Subcutaneous abdominal adipose tissue (tissue), 5 donors: ENCODE data around the gene DYNLT2.

Experiments used
- H3K27ac ChIP-seq: one replicate; pipeline ENCODE4 v1.7.0; 2013; ENCODE audit warnings: low read depth, mild to moderate bottlenecking, inconsistent platforms, low read length, moderate library complexity
- H3K27me3 ChIP-seq, 5 donors: one replicate each; pipeline ENCODE4 v1.7.0; 2013; ENCODE audit warnings: low read length in 5 of 5, inconsistent platforms in 1 of 5; ENCODE audit not compliant: control insufficient read depth in 5 of 5, insufficient read depth in 4 of 5
- H3K36me3 ChIP-seq, 5 donors: one replicate each; pipeline ENCODE4 v1.7.0; 2013; ENCODE audit warnings: low read length in 5 of 5; ENCODE audit not compliant: control insufficient read depth in 5 of 5, insufficient read depth in 5 of 5
- H3K4me1 ChIP-seq, 5 donors: one replicate each; pipeline ENCODE4 v1.7.0; 2013; ENCODE audit warnings: low read length in 5 of 5, mild to moderate bottlenecking in 3 of 5, moderate library complexity in 1 of 5; ENCODE audit not compliant: control insufficient read depth in 5 of 5, insufficient read depth in 5 of 5
- H3K4me3 ChIP-seq, 5 donors: one replicate each; pipeline ENCODE4 v1.7.0; 2013; ENCODE audit warnings: low read length in 5 of 5, low read depth in 1 of 5
- H3K9ac ChIP-seq, 5 donors: one replicate each; pipeline ENCODE4 v1.7.0; 2013; ENCODE audit warnings: low read length in 5 of 5, mild to moderate bottlenecking in 4 of 5, moderate library complexity in 3 of 5
- H3K9me3 ChIP-seq, 5 donors: one replicate each; pipeline ENCODE4 v1.7.0; 2013; ENCODE audit warnings: low read length in 5 of 5; ENCODE audit not compliant: control insufficient read depth in 5 of 5
- donor health status: healthy.
- donor health status: healthy.
- donor health status: healthy.
- donor health status: healthy.
- donor health status: healthy.

The DYNLT2 gene

GRCh38 chr6:169751242-169752073, at the start of gene DYNLT2, which contains the start of gene ERMARD:
Gene DYNLT2 (minus strand): TSS chr6:169751572. CDS start chr6:169751458, 114 bp downstream.
Gene ERMARD (plus strand): TSS chr6:169751622. CDS start chr6:169751658, 36 bp downstream.
- H3K36me3 ChIP-seq: peaks cover 0 to under 1% (median 0%) of the 10 kb centered on the region in 5 donors
- H3K27me3 ChIP-seq: no peaks in the 10 kb centered on the region
- H3K9ac ChIP-seq: peak within 1 kb of the TSS; percentile 92 to 97 (median 95)
- H3K27ac ChIP-seq: peak within 1 kb of the TSS; percentile 91
- H3K4me1 ChIP-seq: peaks cover 0 to 27% (median 23%) of the 10 kb centered on the region in 5 donors
- H3K4me3 ChIP-seq: peak within 1 kb of the TSS; percentile 82 to 92 (median 85)
- no peaks in the 10 kb centered on the region for H3K9me3 ChIP-seq

- H3K27me3 ChIP-seq: peaks cover 0 to 6% (median 3%) of the 10 kb centered on the region in 5 donors
- peaks cover 1 to 29% (median 23%) of the 10 kb centered on the region in 5 donors for H3K4me1 ChIP-seq
- peak overlapping the region; percentile 65 for H3K27ac ChIP-seq
- no peaks in the 10 kb centered on the region for H3K9me3 ChIP-seq
- no peak overlapping the region for H3K9ac ChIP-seq
- no peak overlapping the region for H3K4me3 ChIP-seq
- no peaks in the 10 kb centered on the region for H3K36me3 ChIP-seq
Observed at GRCh38 chr6:169800668-169801395, 49.5 kb upstream of the DYNLT2 start.

- no peak overlapping the region for H3K9ac ChIP-seq
- H3K27ac ChIP-seq: peak overlapping the region; percentile 65
- no peaks in the 10 kb centered on the region for H3K9me3 ChIP-seq
- peaks cover 1 to 31% (median 23%) of the 10 kb centered on the region in 5 donors for H3K4me1 ChIP-seq
- H3K4me3 ChIP-seq: no peak overlapping the region
- H3K36me3 ChIP-seq: no peaks in the 10 kb centered on the region
- peaks cover 0 to 5% (median 0%) of the 10 kb centered on the region in 5 donors for H3K27me3 ChIP-seq
Observed at GRCh38 chr6:169800116-169800667, 48.8 kb upstream of the DYNLT2 start.

GRCh38 chr6:169799474-169799926, 48.1 kb upstream of the DYNLT2 start:
- Histone ChIP-seq H3K27ac (peak overlapping the region; percentile 65), H3K9ac (no peak overlapping the region), H3K4me1 (peaks cover 3 to 37% (median 23%) of the 10 kb centered on the region in 5 donors), H3K36me3 (no peaks in the 10 kb centered on the region), H3K4me3 (no peak overlapping the region), H3K27me3 (peaks cover 0 to 3% (median 0%) of the 10 kb centered on the region in 5 donors), H3K9me3 (no peaks in the 10 kb centered on the region)

GRCh38 chr6:169798764-169799473, 47.5 kb upstream of the DYNLT2 start:
- Histone ChIP-seq H3K9ac (no peak overlapping the region), H3K4me1 (peaks cover 3 to 37% (median 23%) of the 10 kb centered on the region in 5 donors), H3K27me3 (no peaks in the 10 kb centered on the region), H3K4me3 (no peak overlapping the region), H3K9me3 (no peaks in the 10 kb centered on the region), H3K36me3 (no peaks in the 10 kb centered on the region), H3K27ac (peak overlapping the region; percentile 65)

- Histone ChIP-seq H3K4me3 (no peak overlapping the region), H3K9me3 (no peaks in the 10 kb centered on the region), H3K27ac (no peak overlapping the region), H3K36me3 (no peaks in the 10 kb centered on the region), H3K4me1 (peaks cover 2 to 30% (median 18%) of the 10 kb centered on the region in 5 donors), H3K9ac (no peak overlapping the region), H3K27me3 (peaks cover 0 to 3% (median 0%) of the 10 kb centered on the region in 5 donors)
Observed at GRCh38 chr6:169795196-169795595, 43.8 kb upstream of the DYNLT2 start.

GRCh38 chr6:169794317-169795055, 43.1 kb upstream of the DYNLT2 start:
- H3K4me3 ChIP-seq: no peak overlapping the region
- H3K27ac ChIP-seq: no peak overlapping the region
- peaks cover 3 to 30% (median 19%) of the 10 kb centered on the region in 5 donors for H3K4me1 ChIP-seq
- H3K9me3 ChIP-seq: no peaks in the 10 kb centered on the region
- no peaks in the 10 kb centered on the region for H3K36me3 ChIP-seq
- no peak overlapping the region for H3K9ac ChIP-seq
- H3K27me3 ChIP-seq: peaks cover 0 to 5% (median 0%) of the 10 kb centered on the region in 5 donors

GRCh38 chr6:169793408-169793807, 42.0 kb upstream of the DYNLT2 start:
- H3K9me3 ChIP-seq: no peaks in the 10 kb centered on the region
- H3K4me3 ChIP-seq: no peak overlapping the region
- peaks cover 3 to 26% (median 17%) of the 10 kb centered on the region in 5 donors for H3K4me1 ChIP-seq
- H3K27me3 ChIP-seq: peaks cover 0 to 11% (median 2%) of the 10 kb centered on the region in 5 donors
- H3K9ac ChIP-seq: no peak overlapping the region
- H3K27ac ChIP-seq: no peak overlapping the region
- no peaks in the 10 kb centered on the region for H3K36me3 ChIP-seq
